ENCODE results near the gene KDF1.

Gene KDF1

GRCh38 chr1:27005648-27006496 is 45.6 kb upstream of the KDF1 start:
- peaks cover 10% of the 10 kb centered on the region for H3K4me1 ChIP-seq (ENCODE audit: low read length)
- no peak overlapping the region for H2AFZ ChIP-seq (ENCODE audit: low read depth, low read length)
- H3K9ac ChIP-seq (ENCODE audit: low read length), result no peak overlapping the region
- no peaks in the 10 kb centered on the region for H3K36me3 ChIP-seq (replicated peaks; ENCODE audit: low read depth, low read length)
- no peaks in the 10 kb centered on the region for H3K9me3 ChIP-seq (ENCODE audit: insufficient read depth, low read length)
- no peak overlapping the region for H3K4me3 ChIP-seq (ENCODE audit: low read length)
- no peak overlapping the region for H3K4me2 ChIP-seq (ENCODE audit: low read length)
- H3K27ac ChIP-seq (ENCODE audit: low read length), result no peak overlapping the region
- no peaks in the 10 kb centered on the region for H4K20me1 ChIP-seq (ENCODE audit: insufficient read depth, low read length)
- H3K27me3 ChIP-seq (ENCODE audit: low read depth, low read length), result no peaks in the 10 kb centered on the region
- H3K79me2 ChIP-seq (ENCODE audit: low read length), result no peaks in the 10 kb centered on the region
- TF ChIP-seq EZH2phosphoT487 (IDR thresholded peaks at IDR 0.05; ENCODE audit: low read depth), result no peak
- no peak for TF ChIP-seq CTCF (IDR thresholded peaks at IDR 0.05; ENCODE audit: low read depth, low read length)

GRCh38 chr1:27005166-27005530 is 44.9 kb upstream of the KDF1 start:
- Histone ChIP-seq H3K4me3 (ENCODE audit: low read length) (no peak overlapping the region), H3K27me3 (ENCODE audit: low read depth, low read length) (no peaks in the 10 kb centered on the region), H3K79me2 (ENCODE audit: low read length) (no peaks in the 10 kb centered on the region), H4K20me1 (ENCODE audit: insufficient read depth, low read length) (no peaks in the 10 kb centered on the region), H3K36me3 (replicated peaks; ENCODE audit: low read depth, low read length) (no peaks in the 10 kb centered on the region), H3K9ac (ENCODE audit: low read length) (no peak overlapping the region), H3K27ac (ENCODE audit: low read length) (no peak overlapping the region), H3K4me2 (ENCODE audit: low read length) (no peak overlapping the region), H2AFZ (ENCODE audit: low read depth, low read length) (no peak overlapping the region), H3K4me1 (ENCODE audit: low read length) (peaks cover 10% of the 10 kb centered on the region), H3K9me3 (ENCODE audit: insufficient read depth, low read length) (no peaks in the 10 kb centered on the region)
- TF ChIP-seq CTCF (IDR thresholded peaks at IDR 0.05; ENCODE audit: low read depth, low read length), result no peak
- TF ChIP-seq EZH2phosphoT487 (IDR thresholded peaks at IDR 0.05; ENCODE audit: low read depth), result no peak

- no peaks in the 10 kb centered on the region for H3K9me3 ChIP-seq (ENCODE audit: insufficient read depth, low read length)
- H4K20me1 ChIP-seq (ENCODE audit: insufficient read depth, low read length), result no peaks in the 10 kb centered on the region
- no peak overlapping the region for H3K4me2 ChIP-seq (ENCODE audit: low read length)
- no peak overlapping the region for H2AFZ ChIP-seq (ENCODE audit: low read depth, low read length)
- no peak overlapping the region for H3K9ac ChIP-seq (ENCODE audit: low read length)
- TF ChIP-seq EZH2phosphoT487 (IDR thresholded peaks at IDR 0.05; ENCODE audit: low read depth) (no peak), CTCF (IDR thresholded peaks at IDR 0.05; ENCODE audit: low read depth, low read length) (no peak)
- H3K4me3 ChIP-seq (ENCODE audit: low read length), result no peak overlapping the region
- no peaks in the 10 kb centered on the region for H3K79me2 ChIP-seq (ENCODE audit: low read length)
- no peaks in the 10 kb centered on the region for H3K27me3 ChIP-seq (ENCODE audit: low read depth, low read length)
- H3K36me3 ChIP-seq (replicated peaks; ENCODE audit: low read depth, low read length), result no peaks in the 10 kb centered on the region
- H3K27ac ChIP-seq (ENCODE audit: low read length), result no peak overlapping the region
- peaks cover 10% of the 10 kb centered on the region for H3K4me1 ChIP-seq (ENCODE audit: low read length)
Measured at GRCh38 chr1:27004471-27005165, 44.4 kb upstream of the KDF1 start.

- Histone ChIP-seq H3K27me3 (ENCODE audit: low read depth, low read length) (no peaks in the 10 kb centered on the region), H3K36me3 (replicated peaks; ENCODE audit: low read depth, low read length) (no peaks in the 10 kb centered on the region), H2AFZ (ENCODE audit: low read depth, low read length) (no peak overlapping the region), H3K27ac (ENCODE audit: low read length) (no peak overlapping the region), H3K9ac (ENCODE audit: low read length) (no peak overlapping the region), H3K9me3 (ENCODE audit: insufficient read depth, low read length) (no peaks in the 10 kb centered on the region), H3K79me2 (ENCODE audit: low read length) (no peaks in the 10 kb centered on the region), H3K4me3 (ENCODE audit: low read length) (no peak overlapping the region), H3K4me2 (ENCODE audit: low read length) (no peak overlapping the region), H3K4me1 (ENCODE audit: low read length) (peaks cover 10% of the 10 kb centered on the region), H4K20me1 (ENCODE audit: insufficient read depth, low read length) (no peaks in the 10 kb centered on the region)
- no peak for TF ChIP-seq EZH2phosphoT487 (IDR thresholded peaks at IDR 0.05; ENCODE audit: low read depth)
- TF ChIP-seq CTCF (IDR thresholded peaks at IDR 0.05; ENCODE audit: low read depth, low read length), result no peak
Measured at GRCh38 chr1:27003745-27004470, 43.6 kb upstream of the KDF1 start.
